Erythroblast (primary cell): ENCODE data around the gene THSD1.

Experiments
- GATA1 ChIP-seq: IDR thresholded peaks from 2 replicates; pipeline ENCODE4 v1.6.1; 2011; ENCODE audit warnings: low read depth, mild to moderate bottlenecking, control low read depth, low read length, moderate library complexity
- POLR2A ChIP-seq: IDR thresholded peaks from 2 replicates; pipeline ENCODE4 v1.6.1; 2011; ENCODE audit warnings: mild to moderate bottlenecking, low read length

- TF ChIP-seq POLR2A (no peak), GATA1 (no peak)
These were observed 5.7 kb upstream of the THSD1 start for GRCh38 chr13:52411629-52412028.
